Gastroesophageal sphincter (tissue), 3 donors: ENCODE measurements around the gene VSTM2B.

ENCODE experiments used
- CTCF ChIP-seq, 4 experiments: fragments of 200-600 bp in 2 of 4; fragments of 450-650 bp in 2 of 4; sonication (generic) in 1 of 4; IDR thresholded peaks; one replicate each; pipeline ENCODE4 v1.5.1; 2017 to 2019; ENCODE audit warnings: antibody characterized with exemption in 4 of 4, mild to moderate bottlenecking in 2 of 4, moderate library complexity in 2 of 4
- EP300 ChIP-seq: sonication (generic); formaldehyde crosslinking; IDR thresholded peaks from one replicate; pipeline ENCODE4 v1.6.1; 2017; ENCODE audit warnings: antibody characterized with exemption, mild to moderate bottlenecking
- POLR2AphosphoS5 ChIP-seq: sonication (generic); formaldehyde crosslinking; IDR thresholded peaks from one replicate; pipeline ENCODE4 v1.6.1; 2017; ENCODE audit warnings: antibody characterized with exemption

- TF ChIP-seq CTCF (IDR thresholded peaks at IDR 0.05), result no peak
- no peak for TF ChIP-seq EP300
- TF ChIP-seq POLR2AphosphoS5, result no peak
Measured at GRCh38 chr19:29532956-29533355, 7.2 kb downstream of the VSTM2B start.
